IgD-negative memory B cell (primary cell): ENCODE measurements around the gene TDP1. TPM values are rescaled to one million over a fixed set of nuclear protein-coding genes. Genes with fewer than 3 reads are reported as not detected.
"Not testable (repeated sequence)": the region's sequence is repeated elsewhere in the genome, so short reads cannot be mapped to it uniquely, and the experiment has no call there.

Experiments
- H3K27ac Mint-ChIP-seq, 3 donors: one replicate each; pipeline ENCODE4 v1.8.0; 2020 to 2022; ENCODE audit warnings: mild to moderate bottlenecking in 3 of 3, mixed read lengths in 3 of 3, moderate library complexity in 1 of 3
- H3K27me3 Mint-ChIP-seq: one replicate; pipeline ENCODE4 v1.8.0; 2021; ENCODE audit warnings: mixed read lengths
- H3K36me3 Mint-ChIP-seq: one replicate; pipeline ENCODE4 v1.8.0; 2020; ENCODE audit warnings: mild to moderate bottlenecking, mixed read lengths
- H3K4me1 Mint-ChIP-seq, 3 donors: one replicate each; pipeline ENCODE4 v1.8.0; 2020 to 2022; ENCODE audit warnings: mixed read lengths in 3 of 3, mild to moderate bottlenecking in 1 of 3
- H3K4me3 Mint-ChIP-seq, 4 donors: one replicate each; pipeline ENCODE4 v1.8.0; 2020 to 2022; ENCODE audit warnings: mild to moderate bottlenecking in 4 of 4, mixed read lengths in 4 of 4, moderate library complexity in 3 of 4
- H3K9me3 Mint-ChIP-seq, 3 donors: one replicate each; pipeline ENCODE4 v1.8.0; 2020 to 2021; ENCODE audit warnings: mixed read lengths in 3 of 3, mild to moderate bottlenecking in 1 of 3
- polyA plus RNA-seq: library from polyadenylated mRNA; unstranded; fragments of 300-500 nt; fragmentation: Illumina TruSeq; gene quantifications from one replicate; pipeline ENCODE4 v1.2.3, GENCODE V29; 2021

The TDP1 gene
- polyA plus RNA-seq, 1 donor from 2014 or later: 32.1 TPM

GRCh38 chr14:89992273-89992672 lies 36.5 kb downstream of the TDP1 start:
- H3K4me1 Mint-ChIP-seq: peaks cover 0 to 2% (median 0%) of the 10 kb centered on the region in 3 donors
- H3K4me3 Mint-ChIP-seq: no peak overlapping the region
- H3K36me3 Mint-ChIP-seq: peaks cover 19% of the 10 kb centered on the region
- no peak overlapping the region for H3K27ac Mint-ChIP-seq
- H3K27me3 Mint-ChIP-seq: no peaks in the 10 kb centered on the region
- no peaks in the 10 kb centered on the region for H3K9me3 Mint-ChIP-seq

GRCh38 chr14:89996963-89997362 lies 41.2 kb downstream of the TDP1 start:
- no peak overlapping the region for H3K27ac Mint-ChIP-seq
- no peaks in the 10 kb centered on the region for H3K27me3 Mint-ChIP-seq

GRCh38 chr14:90000935-90001334 lies 45.2 kb downstream of the TDP1 start:
- H3K9me3 Mint-ChIP-seq: no peaks in the 10 kb centered on the region
- H3K27me3 Mint-ChIP-seq: no peaks in the 10 kb centered on the region
- no peak overlapping the region for H3K27ac Mint-ChIP-seq
- no peak overlapping the region for H3K4me3 Mint-ChIP-seq
- H3K36me3 Mint-ChIP-seq: peaks cover 25% of the 10 kb centered on the region
- peaks cover 0 to 2% (median 0%) of the 10 kb centered on the region in 3 donors for H3K4me1 Mint-ChIP-seq

More at GRCh38 chr14:89996963-89997362, 41.2 kb downstream of the TDP1 start:
- Mint-ChIP-seq H3K36me3 (peaks cover 29% of the 10 kb centered on the region), H3K9me3 (no peaks in the 10 kb centered on the region), H3K4me1 (peaks cover 0 to 2% (median 0%) of the 10 kb centered on the region in 3 donors), H3K4me3 (no peak overlapping the region)

- H3K4me1 Mint-ChIP-seq: no peaks in the 10 kb centered on the region
- no peaks in the 10 kb centered on the region for H3K9me3 Mint-ChIP-seq
- H3K27me3 Mint-ChIP-seq: no peaks in the 10 kb centered on the region
- H3K36me3 Mint-ChIP-seq: peaks cover 14% of the 10 kb centered on the region
- H3K27ac Mint-ChIP-seq: no peak overlapping the region
- no peak overlapping the region for H3K4me3 Mint-ChIP-seq
These were observed 48.0 kb downstream of the TDP1 start for GRCh38 chr14:90003526-90004307.

- Mint-ChIP-seq H3K27me3 (no peaks in the 10 kb centered on the region), H3K36me3 (peaks cover 22% of the 10 kb centered on the region), H3K4me1 (no peaks in the 10 kb centered on the region)
These were observed 49.7 kb downstream of the TDP1 start for GRCh38 chr14:90005441-90005840.

GRCh38 chr14:90005939-90006530 lies 50.3 kb downstream of the TDP1 start:
- Mint-ChIP-seq H3K27ac (no peak overlapping the region), H3K4me1 (no peaks in the 10 kb centered on the region), H3K36me3 (peaks cover 25% of the 10 kb centered on the region), H3K9me3 (peaks cover 0 to 1% (median under 1%) of the 10 kb centered on the region in 3 donors), H3K4me3 (no peak overlapping the region), H3K27me3 (no peaks in the 10 kb centered on the region)

More at GRCh38 chr14:90005441-90005840, 49.7 kb downstream of the TDP1 start:
- Mint-ChIP-seq H3K9me3 (no peaks in the 10 kb centered on the region), H3K27ac (no peak overlapping the region), H3K4me3 (no peak overlapping the region)

GRCh38 chr14:90017371-90017770 lies 61.6 kb downstream of the TDP1 start:
- no peaks in the 10 kb centered on the region for H3K27me3 Mint-ChIP-seq
- H3K9me3 Mint-ChIP-seq: peaks cover 0 to 1% (median 0%) of the 10 kb centered on the region in 3 donors
- H3K4me1 Mint-ChIP-seq: peaks cover 0 to 3% (median 0%) of the 10 kb centered on the region in 3 donors
- no peak overlapping the region for H3K4me3 Mint-ChIP-seq
- H3K36me3 Mint-ChIP-seq: peaks cover 33% of the 10 kb centered on the region
- no peak overlapping the region for H3K27ac Mint-ChIP-seq

- no peak overlapping the region for H3K4me3 Mint-ChIP-seq
- no peak overlapping the region for H3K27ac Mint-ChIP-seq
- H3K27me3 Mint-ChIP-seq: no peaks in the 10 kb centered on the region
- H3K36me3 Mint-ChIP-seq: peaks cover 23% of the 10 kb centered on the region
- H3K4me1 Mint-ChIP-seq: peaks cover 0 to 3% (median 0%) of the 10 kb centered on the region in 3 donors
- no peaks in the 10 kb centered on the region for H3K9me3 Mint-ChIP-seq
These were observed 64.2 kb downstream of the TDP1 start for GRCh38 chr14:90019824-90020523.

- Mint-ChIP-seq H3K4me1 (peaks cover 0 to 3% (median 0%) of the 10 kb centered on the region in 3 donors), H3K27me3 (no peaks in the 10 kb centered on the region), H3K4me3 (no peak overlapping the region), H3K9me3 (peaks cover 0 to 3% (median 0%) of the 10 kb centered on the region in 3 donors), H3K27ac (peak overlapping the region in 1 of 3 donors; percentile 54), H3K36me3 (peaks cover 12% of the 10 kb centered on the region)
These were observed 67.6 kb downstream of the TDP1 start for GRCh38 chr14:90023176-90023896.

GRCh38 chr14:90024910-90025309 lies 69.2 kb downstream of the TDP1 start:
- no peaks in the 10 kb centered on the region for H3K27me3 Mint-ChIP-seq
- H3K4me1 Mint-ChIP-seq: no peaks in the 10 kb centered on the region
- peaks cover 0 to 3% (median 0%) of the 10 kb centered on the region in 3 donors for H3K9me3 Mint-ChIP-seq
- no peak overlapping the region for H3K4me3 Mint-ChIP-seq
- peaks cover 11% of the 10 kb centered on the region for H3K36me3 Mint-ChIP-seq
- H3K27ac Mint-ChIP-seq: no peak overlapping the region

GRCh38 chr14:90026608-90027007 lies 70.9 kb downstream of the TDP1 start:
- not testable (repeated sequence) for H3K27ac Mint-ChIP-seq, H3K9me3 Mint-ChIP-seq, H3K27me3 Mint-ChIP-seq, H3K4me3 Mint-ChIP-seq, H3K4me1 Mint-ChIP-seq
- peaks cover 12% of the 10 kb centered on the region for H3K36me3 Mint-ChIP-seq

GRCh38 chr14:90027842-90028241 lies 72.1 kb downstream of the TDP1 start:
- Mint-ChIP-seq H3K27me3 (no peaks in the 10 kb centered on the region), H3K4me1 (no peaks in the 10 kb centered on the region), H3K4me3 (no peak overlapping the region), H3K27ac (no peak overlapping the region), H3K36me3 (peaks cover 18% of the 10 kb centered on the region), H3K9me3 (peaks cover 0 to 3% (median 0%) of the 10 kb centered on the region in 3 donors)

GRCh38 chr14:90034156-90034555 lies 78.4 kb downstream of the TDP1 start:
- Mint-ChIP-seq H3K36me3 (peaks cover 28% of the 10 kb centered on the region), H3K27me3 (no peaks in the 10 kb centered on the region), H3K27ac (peak overlapping the region in 1 of 3 donors; percentile 88), H3K4me3 (no peak overlapping the region), H3K9me3 (no peaks in the 10 kb centered on the region), H3K4me1 (no peaks in the 10 kb centered on the region)

GRCh38 chr14:90034835-90035525 lies 79.3 kb downstream of the TDP1 start:
- no peaks in the 10 kb centered on the region for H3K9me3 Mint-ChIP-seq
- peaks cover 33% of the 10 kb centered on the region for H3K36me3 Mint-ChIP-seq
- no peaks in the 10 kb centered on the region for H3K27me3 Mint-ChIP-seq
- H3K4me3 Mint-ChIP-seq: no peak overlapping the region
- H3K4me1 Mint-ChIP-seq: no peaks in the 10 kb centered on the region
- peak overlapping the region in 1 of 3 donors; percentile 67 for H3K27ac Mint-ChIP-seq
